ENCODE results near the gene DEFB114. TPM values are rescaled to one million over a fixed set of nuclear protein-coding genes. Genes with fewer than 3 reads are reported as not detected.

Gene DEFB114
- total RNA-seq, 2 experiments from 2014 or later, result not detected

GRCh38 chr6:49933526-49933925 lies 30.4 kb downstream of the DEFB114 start:
- Mint-ChIP-seq H3K27ac (no peak overlapping the region), H3K4me3 (no peak overlapping the region), H3K4me1 (ENCODE audit: low read depth) (no peaks in the 10 kb centered on the region), H3K9me3 (ENCODE audit: insufficient read depth) (no peaks in the 10 kb centered on the region), H3K36me3 (ENCODE audit: low read depth) (no peaks in the 10 kb centered on the region), H3K27me3 (ENCODE audit: low read depth) (no peaks in the 10 kb centered on the region)
- ATAC-seq (no peak), DNase-seq (no peak)
- ChIA-PET CTCF (no interaction called here), POLR2A (interaction anchor here (1.0 kb wide), 1 partner anchor 15 kb away, joined by 5 read pairs; no protein-coding TSS in a partner anchor)

- Mint-ChIP-seq H3K9me3 (ENCODE audit: insufficient read depth) (no peaks in the 10 kb centered on the region), H3K4me1 (ENCODE audit: low read depth) (no peaks in the 10 kb centered on the region), H3K4me3 (no peak overlapping the region), H3K27me3 (ENCODE audit: low read depth) (no peaks in the 10 kb centered on the region), H3K27ac (no peak overlapping the region), H3K36me3 (ENCODE audit: low read depth) (no peaks in the 10 kb centered on the region)
- POLR2A ChIA-PET, result no interaction called here
- DNase-seq, result no peak
- no peak for ATAC-seq
- CTCF ChIA-PET, result no interaction called here
These were observed 34.6 kb downstream of the DEFB114 start for GRCh38 chr6:49929340-49929739.

GRCh38 chr6:49923826-49924225 lies 40.1 kb downstream of the DEFB114 start:
- no peak overlapping the region for H3K4me3 Mint-ChIP-seq
- no peak for ATAC-seq
- no peaks in the 10 kb centered on the region for H3K36me3 Mint-ChIP-seq (ENCODE audit: low read depth)
- H3K27me3 Mint-ChIP-seq (ENCODE audit: low read depth), result no peaks in the 10 kb centered on the region
- no peak overlapping the region for H3K27ac Mint-ChIP-seq
- DNase-seq, result no peak
- ChIA-PET CTCF (no interaction called here), POLR2A (no interaction called here)
- H3K9me3 Mint-ChIP-seq (ENCODE audit: insufficient read depth), result no peaks in the 10 kb centered on the region
- no peaks in the 10 kb centered on the region for H3K4me1 Mint-ChIP-seq (ENCODE audit: low read depth)

GRCh38 chr6:49919935-49920644 lies 43.9 kb downstream of the DEFB114 start:
- H3K27ac Mint-ChIP-seq, result no peak overlapping the region
- DNase-seq (no peak), ATAC-seq (no peak)
- H3K4me1 Mint-ChIP-seq (ENCODE audit: low read depth), result no peaks in the 10 kb centered on the region
- no peaks in the 10 kb centered on the region for H3K27me3 Mint-ChIP-seq (ENCODE audit: low read depth)
- peaks cover 3% of the 10 kb centered on the region for H3K9me3 Mint-ChIP-seq (ENCODE audit: insufficient read depth)
- H3K4me3 Mint-ChIP-seq, result no peak overlapping the region
- ChIA-PET POLR2A (no interaction called here), CTCF (no interaction called here)
- H3K36me3 Mint-ChIP-seq (ENCODE audit: low read depth), result no peaks in the 10 kb centered on the region

- Mint-ChIP-seq H3K36me3 (ENCODE audit: low read depth) (no peaks in the 10 kb centered on the region), H3K4me3 (no peak overlapping the region), H3K9me3 (ENCODE audit: insufficient read depth) (peaks cover 3% of the 10 kb centered on the region), H3K4me1 (ENCODE audit: low read depth) (no peaks in the 10 kb centered on the region), H3K27ac (no peak overlapping the region), H3K27me3 (ENCODE audit: low read depth) (no peaks in the 10 kb centered on the region)
- ChIA-PET POLR2A (interaction anchor here (0.6 kb wide), 1 partner anchor 14 kb away, joined by 5 read pairs; no protein-coding TSS in a partner anchor), CTCF (no interaction called here)
- no peak for ATAC-seq
- DNase-seq, result no peak
These were observed 44.7 kb downstream of the DEFB114 start for GRCh38 chr6:49919261-49919660.

- H3K27me3 Mint-ChIP-seq (ENCODE audit: low read depth), result no peaks in the 10 kb centered on the region
- peaks cover 3% of the 10 kb centered on the region for H3K9me3 Mint-ChIP-seq (ENCODE audit: insufficient read depth)
- H3K36me3 Mint-ChIP-seq (ENCODE audit: low read depth), result no peaks in the 10 kb centered on the region
- DNase-seq (no peak), ATAC-seq (no peak)
- POLR2A ChIA-PET, result interaction anchor here (0.6 kb wide), 1 partner anchor 15 kb away, joined by 5 read pairs; no protein-coding TSS in a partner anchor
- CTCF ChIA-PET, result no interaction called here
- no peak overlapping the region for H3K4me3 Mint-ChIP-seq
- no peak overlapping the region for H3K27ac Mint-ChIP-seq
- H3K4me1 Mint-ChIP-seq (ENCODE audit: low read depth), result no peaks in the 10 kb centered on the region
These were observed 45.2 kb downstream of the DEFB114 start for GRCh38 chr6:49918787-49919186.

DNA sequence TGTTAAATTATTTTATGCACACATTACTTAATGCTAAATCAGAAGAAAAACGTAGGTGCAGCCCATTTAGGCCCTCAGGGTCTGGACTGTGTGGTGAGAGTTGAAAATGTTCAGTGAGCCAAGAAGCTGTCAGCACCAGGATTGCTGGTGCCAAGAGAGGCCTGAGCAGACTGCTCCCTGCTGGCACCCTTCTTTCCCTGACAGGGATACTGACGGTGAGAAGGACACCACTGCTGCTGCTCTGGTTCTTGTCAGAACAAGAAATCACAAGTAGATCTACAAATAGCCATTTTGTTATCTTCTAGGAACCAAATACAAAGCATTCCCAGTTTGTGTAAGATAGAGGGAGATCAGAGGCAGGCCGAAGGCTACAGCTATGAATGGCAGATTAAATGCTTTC lies 48.9 kb downstream of the DEFB114 start:
- DNase-seq (no peak), ATAC-seq (no peak)
- no peak overlapping the region for H3K4me3 Mint-ChIP-seq
- ChIA-PET POLR2A (no interaction called here), CTCF (no interaction called here)
- H3K36me3 Mint-ChIP-seq (ENCODE audit: low read depth), result no peaks in the 10 kb centered on the region
- H3K27ac Mint-ChIP-seq, result no peak overlapping the region
- peaks cover 3% of the 10 kb centered on the region for H3K9me3 Mint-ChIP-seq (ENCODE audit: insufficient read depth)
- H3K27me3 Mint-ChIP-seq (ENCODE audit: low read depth), result no peaks in the 10 kb centered on the region
- H3K4me1 Mint-ChIP-seq (ENCODE audit: low read depth), result no peaks in the 10 kb centered on the region

DNA sequence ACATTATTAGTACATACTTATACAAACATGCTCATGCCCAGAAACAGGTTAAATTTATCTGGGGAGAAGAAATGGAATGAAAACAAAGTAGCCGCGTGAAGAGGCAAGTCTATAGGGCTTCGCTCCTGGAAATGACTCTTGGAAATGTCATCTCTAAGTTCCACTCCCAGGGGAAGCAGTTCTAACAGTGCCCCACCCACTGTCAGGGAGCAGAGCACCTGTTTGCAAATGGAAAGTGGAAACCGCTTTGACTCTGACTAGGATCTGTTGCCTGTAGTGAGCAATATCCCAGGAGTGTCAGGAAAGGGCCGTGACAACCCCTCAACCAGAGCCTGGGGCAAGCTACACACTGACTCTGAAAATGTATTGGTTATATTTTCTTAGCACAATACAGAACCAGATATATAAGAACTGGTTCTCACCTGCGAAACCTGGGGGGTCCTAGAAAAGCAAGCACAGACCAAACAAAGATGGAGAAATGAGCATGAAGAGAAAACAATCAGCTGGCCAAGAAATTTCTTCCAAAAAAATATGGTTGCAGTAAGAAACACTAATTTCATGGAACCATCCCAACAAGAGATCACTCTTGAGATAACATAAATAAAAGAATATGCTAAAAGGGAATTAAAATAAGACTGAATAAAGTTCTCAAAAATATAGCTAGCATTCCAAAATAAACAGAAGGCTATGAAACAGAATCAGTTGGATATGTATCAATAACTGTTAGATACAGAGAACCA lies 50.2 kb downstream of the DEFB114 start:
- Mint-ChIP-seq H3K36me3 (ENCODE audit: low read depth) (no peaks in the 10 kb centered on the region), H3K4me1 (ENCODE audit: low read depth) (no peaks in the 10 kb centered on the region)
- POLR2A ChIA-PET, result no interaction called here

DNA sequence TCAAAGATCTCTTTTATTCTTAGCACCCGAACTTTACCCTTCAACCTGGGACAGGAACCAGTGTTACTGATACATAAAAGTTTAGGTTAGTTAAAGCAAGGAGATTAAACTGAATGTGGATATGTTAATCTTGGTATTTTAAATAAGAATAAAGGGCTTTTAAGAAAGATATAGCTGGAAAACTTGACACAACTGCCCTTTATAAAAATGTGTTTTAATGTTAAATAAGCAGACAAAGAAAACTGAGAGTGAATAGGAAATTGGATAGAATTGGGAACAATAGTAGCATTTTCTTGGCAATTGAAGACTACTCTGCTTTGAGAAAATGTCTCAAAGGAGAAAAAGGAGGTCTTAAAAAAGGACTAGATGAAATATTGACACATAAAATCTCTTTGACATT lies 51.8 kb downstream of the DEFB114 start:
- POLR2A ChIA-PET, result no interaction called here
- no peak overlapping the region for H3K27ac Mint-ChIP-seq
- H3K4me3 Mint-ChIP-seq, result no peak overlapping the region
- CTCF ChIA-PET, result no interaction called here
- H3K9me3 Mint-ChIP-seq (ENCODE audit: insufficient read depth), result no peaks in the 10 kb centered on the region
- H3K4me1 Mint-ChIP-seq (ENCODE audit: low read depth), result no peaks in the 10 kb centered on the region
- no peaks in the 10 kb centered on the region for H3K27me3 Mint-ChIP-seq (ENCODE audit: low read depth)
- ATAC-seq (no peak), DNase-seq (no peak)
- no peaks in the 10 kb centered on the region for H3K36me3 Mint-ChIP-seq (ENCODE audit: low read depth)

More for the DNA sequence above, 50.2 kb downstream of the DEFB114 start:
- no peaks in the 10 kb centered on the region for H3K27me3 Mint-ChIP-seq (ENCODE audit: low read depth)
- ATAC-seq (no peak), DNase-seq (no peak)
- CTCF ChIA-PET, result no interaction called here
- H3K4me3 Mint-ChIP-seq, result no peak overlapping the region
- peaks cover 3% of the 10 kb centered on the region for H3K9me3 Mint-ChIP-seq (ENCODE audit: insufficient read depth)
- no peak overlapping the region for H3K27ac Mint-ChIP-seq

- no peaks in the 10 kb centered on the region for H3K9me3 Mint-ChIP-seq (ENCODE audit: insufficient read depth)
- no peaks in the 10 kb centered on the region for H3K36me3 Mint-ChIP-seq (ENCODE audit: low read depth)
- H3K27me3 Mint-ChIP-seq (ENCODE audit: low read depth), result no peaks in the 10 kb centered on the region
- CTCF ChIA-PET, result no interaction called here
- POLR2A ChIA-PET, result no interaction called here
- H3K4me3 Mint-ChIP-seq, result no peak overlapping the region
- DNase-seq (no peak), ATAC-seq (no peak)
- no peak overlapping the region for H3K27ac Mint-ChIP-seq
- no peaks in the 10 kb centered on the region for H3K4me1 Mint-ChIP-seq (ENCODE audit: low read depth)
These were observed 52.7 kb downstream of the DEFB114 start for GRCh38 chr6:49911252-49911651.

All from activated CD8-positive, alpha-beta T cell treated with anti-CD3 and anti-CD28 coated beads, Interleukin-2, amount 10 ng/mL, durations not matched to agents 7 days and 5 days (primary cell).